Sciatic nerve (tissue), 2 donors: ENCODE measurements around the gene CHRNA4. TPM values are rescaled to one million over a fixed set of nuclear protein-coding genes. Genes with fewer than 3 reads are reported as not detected.
"Not testable (repeated sequence)": the region's sequence is repeated elsewhere in the genome, so short reads cannot be mapped to it uniquely, and the experiment has no call there.

Source experiments
- ATAC-seq: fragments of 200-7000 bp; cut with Tn5 transposase; one replicate; pipeline ENCODE4 v1.9.1; 2020; ENCODE audit warnings: mild to moderate bottlenecking, moderate library complexity
- DNase-seq: peaks from one replicate; pipeline ENCODE4 v3.0.0-alpha.2; 2020; ENCODE audit warnings: low spot score
- intact Hi-C: fragments of 100-400 bp; cut with DNase I; formaldehyde crosslinking; loops from one replicate; pipeline ENCODE4 v1.14.2; 2022
- total RNA-seq: library from RNA; stranded (reverse); fragmentation: NEBNext Ultra II Directional; extraction: Animal tissue kit (Norgen Biotek cat#: 25700); gene quantifications from one replicate; pipeline ENCODE4 v1.2.1, GENCODE V29; 2021
- donor health status: DM: no; HTN: no; CAD: no.
- donor health status: DM: no; HTN: no; CAD: no.

The CHRNA4 gene
- total RNA-seq, 1 donor from 2014 or later = 0.80 TPM

- intact Hi-C loops = no loop called here
- DNase-seq (no peak), ATAC-seq (no peak)
Measured at GRCh38 chr20:63306673-63307537, 54.2 kb downstream of the CHRNA4 start.

- ATAC-seq, DNase-seq, intact Hi-C loops: not testable (repeated sequence)
Measured at GRCh38 chr20:63305933-63306672, 55.0 kb downstream of the CHRNA4 start.

GRCh38 chr20:63305393-63305792, 55.8 kb downstream of the CHRNA4 start:
- ATAC-seq = no peak
- no peak for DNase-seq
- intact Hi-C loops = no loop called here

GRCh38 chr20:63303095-63303666, 58.0 kb downstream of the CHRNA4 start:
- ATAC-seq (no peak), DNase-seq (no peak)
- intact Hi-C loops = no loop called here

- no peak for DNase-seq
- ATAC-seq = no peak
- intact Hi-C loops = no loop called here
Measured at GRCh38 chr20:63301671-63302070, 59.5 kb downstream of the CHRNA4 start.

GRCh38 chr20:63298731-63299312, 62.3 kb downstream of the CHRNA4 start:
- intact Hi-C loops = no loop called here
- no peak for ATAC-seq
- DNase-seq = no peak

- ATAC-seq (no peak), DNase-seq (no peak)
- intact Hi-C loops = no loop called here
Measured at GRCh38 chr20:63297796-63298572, 63.2 kb downstream of the CHRNA4 start.

GRCh38 chr20:63297371-63297781, 63.8 kb downstream of the CHRNA4 start:
- intact Hi-C loops = no loop called here
- no peak for DNase-seq
- no peak for ATAC-seq

- intact Hi-C loops = no loop called here
- DNase-seq = no peak
- ATAC-seq = no peak
Measured at GRCh38 chr20:63296531-63297299, 64.4 kb downstream of the CHRNA4 start.

- intact Hi-C loops = no loop called here
- no peak for ATAC-seq
- DNase-seq = no peak
Measured at GRCh38 chr20:63295846-63296245, 65.3 kb downstream of the CHRNA4 start.

GRCh38 chr20:63295422-63295821, 65.7 kb downstream of the CHRNA4 start:
- DNase-seq (no peak), ATAC-seq (no peak)
- intact Hi-C loops = no loop called here

GRCh38 chr20:63295018-63295417, 66.1 kb downstream of the CHRNA4 start:
- ATAC-seq (no peak), DNase-seq (no peak)
- intact Hi-C loops = no loop called here

- intact Hi-C loops = no loop called here
- DNase-seq = no peak
- no peak for ATAC-seq
Measured at GRCh38 chr20:63294536-63294900, 66.6 kb downstream of the CHRNA4 start.

- intact Hi-C loops = no loop called here
- ATAC-seq (no peak), DNase-seq (no peak)
Measured at GRCh38 chr20:63293871-63294535, 67.1 kb downstream of the CHRNA4 start.

- no peak for DNase-seq
- intact Hi-C loops = no loop called here
- ATAC-seq = no peak
Measured at GRCh38 chr20:63293456-63293855, 67.7 kb downstream of the CHRNA4 start.
